ENCODE measurements around the gene UBE2L6.

Gene UBE2L6

GRCh38 chr11:57567515-57568329 is at the start of gene UBE2L6:
UBE2L6 (minus strand) TSS chr11:57567672; CDS start chr11:57567611, 61 bp downstream.
- peak within 1 kb of the TSS; percentile 65 for H3K4me3 ChIP-seq (ENCODE audit: low read length)
- peak; percentile 26 for DNase-seq (ENCODE audit: low read depth)

GRCh38 chr11:57616595-57616994 is 49.1 kb upstream of the UBE2L6 start:
- TF ChIP-seq CTCF (IDR thresholded peaks at IDR 0.05; ENCODE audit: insufficient read depth, low read depth, low read length, missing control alignments), result no peak
- no peak overlapping the region for H3K4me3 ChIP-seq (ENCODE audit: low read length)

More at GRCh38 chr11:57567515-57568329, at the start of gene UBE2L6:
- TF ChIP-seq CTCF (IDR thresholded peaks at IDR 0.05; ENCODE audit: insufficient read depth, low read depth, low read length, missing control alignments), result no peak

GRCh38 chr11:57615308-57615707 is 47.8 kb upstream of the UBE2L6 start:
- no peak for DNase-seq (ENCODE audit: low read depth)
- no peak overlapping the region for H3K4me3 ChIP-seq (ENCODE audit: low read length)
- TF ChIP-seq CTCF (IDR thresholded peaks at IDR 0.05; ENCODE audit: insufficient read depth, low read depth, low read length, missing control alignments), result no peak

More at GRCh38 chr11:57616595-57616994, 49.1 kb upstream of the UBE2L6 start:
- no peak for DNase-seq (ENCODE audit: low read depth)

- no peak overlapping the region for H3K4me3 ChIP-seq (ENCODE audit: low read length)
- TF ChIP-seq CTCF (IDR thresholded peaks at IDR 0.05; ENCODE audit: insufficient read depth, low read depth, low read length, missing control alignments), result no peak
- DNase-seq (ENCODE audit: low read depth), result no peak
These were observed 46.8 kb upstream of the UBE2L6 start for GRCh38 chr11:57614234-57614772.

- no peak for DNase-seq (ENCODE audit: low read depth)
- no peak overlapping the region for H3K4me3 ChIP-seq (ENCODE audit: low read length)
- TF ChIP-seq CTCF (IDR thresholded peaks at IDR 0.05; ENCODE audit: insufficient read depth, low read depth, low read length, missing control alignments), result no peak
These were observed 42.7 kb upstream of the UBE2L6 start for GRCh38 chr11:57610170-57610569.

GRCh38 chr11:57605028-57605420 is 37.6 kb upstream of the UBE2L6 start:
- no peak overlapping the region for H3K4me3 ChIP-seq (ENCODE audit: low read length)
- TF ChIP-seq CTCF (IDR thresholded peaks at IDR 0.05; ENCODE audit: insufficient read depth, low read depth, low read length, missing control alignments), result no peak
- no peak for DNase-seq (ENCODE audit: low read depth)
